Measurements from ENCODE around the gene ANKRD33B. TPM values are rescaled to one million over a fixed set of nuclear protein-coding genes. Genes with fewer than 3 reads are reported as not detected.

The ANKRD33B gene
- total RNA-seq, 6 donors from 2014 or later: 3.1 to 10.5 (median 7.9) TPM

GRCh38 chr5:10674096-10674495 lies 110.2 kb downstream of the ANKRD33B start:
- DNase-seq: no peak
- Histone ChIP-seq H3K4me1 (no peaks in the 10 kb centered on the region), H3K4me3 (no peak overlapping the region), H3K27me3 (no peaks in the 10 kb centered on the region), H3K9me3 (no peaks in the 10 kb centered on the region), H3K27ac (no peak overlapping the region), H3K36me3 (peaks cover 3 to 17% (median 17%) of the 10 kb centered on the region in 4 donors)
- 84 to 85% methylated on average over 11 of the region's 11 CpGs for WGBS, 2 donors
- TF ChIP-seq POLR2A (IDR thresholded peaks at IDR 0.05) (no peak), CTCF (IDR thresholded peaks at IDR 0.05) (no peak), POLR2AphosphoS5 (IDR thresholded peaks at IDR 0.05) (no peak), EP300 (IDR thresholded peaks at IDR 0.05) (no peak)
- ATAC-seq (ENCODE audit: low FRiP score in 2 of 2): no peak

GRCh38 chr5:10674582-10674981 lies 110.7 kb downstream of the ANKRD33B start:
- no peak for DNase-seq
- Histone ChIP-seq H3K4me1 (no peaks in the 10 kb centered on the region), H3K36me3 (peaks cover 6 to 22% (median 22%) of the 10 kb centered on the region in 4 donors), H3K27ac (no peak overlapping the region), H3K27me3 (no peaks in the 10 kb centered on the region), H3K9me3 (no peaks in the 10 kb centered on the region), H3K4me3 (no peak overlapping the region)
- TF ChIP-seq POLR2AphosphoS5 (IDR thresholded peaks at IDR 0.05): no peak
- 55 to 64% methylated on average over 6 of the region's 6 CpGs for WGBS, 2 donors
- ATAC-seq (ENCODE audit: low FRiP score in 2 of 2): no peak

DNA sequence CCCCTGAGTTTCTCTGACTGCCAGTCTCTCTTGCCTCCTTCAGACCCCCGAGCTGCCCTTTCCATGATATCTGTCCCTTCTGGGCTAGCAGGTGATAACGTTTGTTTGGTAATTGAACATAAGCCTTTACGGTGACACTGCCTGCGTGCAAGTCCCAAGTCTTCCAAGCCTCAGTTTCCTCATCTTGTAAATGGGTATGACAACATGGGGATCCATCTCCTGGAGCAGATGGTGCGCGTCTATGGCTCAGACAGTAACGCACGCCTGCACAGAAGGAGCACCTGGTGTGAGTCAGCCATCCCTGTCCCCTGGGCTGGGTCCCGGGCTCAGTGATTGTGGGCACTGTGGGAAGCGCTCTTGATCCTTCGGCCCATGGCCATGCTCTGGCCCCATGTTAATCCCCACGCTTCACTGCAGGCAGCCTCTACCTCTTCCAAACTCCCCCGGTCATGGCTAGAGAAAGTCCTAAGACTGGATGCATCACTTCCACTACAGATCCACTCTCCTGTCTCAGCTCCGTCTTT lies 111.4 kb downstream of the ANKRD33B start:
- Histone ChIP-seq H3K27me3 (no peaks in the 10 kb centered on the region), H3K9me3 (no peaks in the 10 kb centered on the region), H3K27ac (no peak overlapping the region), H3K36me3 (peaks cover 13 to 28% (median 28%) of the 10 kb centered on the region in 4 donors), H3K4me3 (no peak overlapping the region), H3K4me1 (no peaks in the 10 kb centered on the region)
- DNase-seq (no peak), ATAC-seq (ENCODE audit: low FRiP score in 2 of 2) (no peak)
- TF ChIP-seq POLR2AphosphoS5 (IDR thresholded peaks at IDR 0.05) (no peak), CTCF (IDR thresholded peaks at IDR 0.05) (no peak), EP300 (IDR thresholded peaks at IDR 0.05) (no peak)
- WGBS, 2 donors: 86 to 90% methylated on average over 13 to 14 of the region's 14 CpGs

DNA sequence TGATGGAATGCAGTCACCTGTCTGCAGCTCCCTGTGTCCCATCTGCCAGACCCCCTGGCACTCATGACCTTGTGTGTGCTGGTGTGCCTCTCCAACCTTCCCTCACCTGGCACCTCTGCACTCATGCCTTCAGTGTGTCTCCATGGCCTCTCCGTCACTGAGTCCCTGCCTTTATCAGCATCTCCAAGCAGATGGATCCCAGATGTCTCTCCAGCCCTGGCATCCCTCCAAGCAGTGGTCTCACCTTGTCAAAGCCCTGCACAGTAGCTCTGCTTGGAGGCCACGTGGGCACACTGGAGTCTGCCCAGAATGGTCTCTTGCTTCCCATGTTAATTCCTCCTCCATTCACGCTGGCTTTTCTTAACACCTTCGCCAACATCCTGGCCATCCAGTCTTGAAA lies 112.4 kb downstream of the ANKRD33B start:
- no peaks in the 10 kb centered on the region for H3K27me3 ChIP-seq
- no peak overlapping the region for H3K4me3 ChIP-seq
- no peak for ATAC-seq (ENCODE audit: low FRiP score in 2 of 2)
- no peaks in the 10 kb centered on the region for H3K9me3 ChIP-seq
- TF ChIP-seq EP300 (IDR thresholded peaks at IDR 0.05): no peak
- no peak for TF ChIP-seq CTCF (IDR thresholded peaks at IDR 0.05)
- 70 to 83% methylated on average over 4 of the region's 4 CpGs for WGBS, 2 donors
- H3K27ac ChIP-seq: no peak overlapping the region
- H3K4me1 ChIP-seq: no peaks in the 10 kb centered on the region
- DNase-seq: no peak
- peaks cover 17 to 38% (median 38%) of the 10 kb centered on the region in 4 donors for H3K36me3 ChIP-seq

DNA sequence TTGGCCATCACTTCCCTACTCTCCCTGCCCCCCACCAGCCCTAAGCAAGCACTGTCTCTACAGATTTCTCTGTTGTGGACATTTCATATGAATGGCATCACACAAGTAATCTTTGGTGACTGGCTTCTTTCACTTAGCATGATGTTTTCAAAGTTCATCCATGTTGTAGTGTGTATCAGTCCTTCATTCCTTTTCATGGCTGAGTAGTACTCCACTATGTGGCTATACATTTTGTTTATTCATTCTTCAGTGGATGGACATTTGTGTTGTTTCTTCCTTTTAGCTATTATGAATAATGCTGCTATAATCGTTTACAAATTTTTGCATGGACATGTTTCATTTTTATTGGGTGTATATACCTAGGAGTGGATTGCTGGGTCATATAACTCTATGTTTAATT lies 113.1 kb downstream of the ANKRD33B start:
- Histone ChIP-seq H3K27me3 (no peaks in the 10 kb centered on the region), H3K36me3 (peaks cover 17 to 45% (median 44%) of the 10 kb centered on the region in 4 donors), H3K27ac (no peak overlapping the region), H3K4me3 (no peak overlapping the region), H3K4me1 (no peaks in the 10 kb centered on the region), H3K9me3 (no peaks in the 10 kb centered on the region)
- TF ChIP-seq EP300 (IDR thresholded peaks at IDR 0.05): no peak
- no peak for TF ChIP-seq CTCF (IDR thresholded peaks at IDR 0.05)
- ATAC-seq (ENCODE audit: low FRiP score in 2 of 2): no peak
- no peak for DNase-seq
- WGBS, 2 donors: 92 to 97% methylated on average over 1 of the region's 1 CpG

Measured in upper lobe of left lung (tissue), 6 donors.